NCI-H2029 (cell line): Measurements from ENCODE around the gene DOCK2.
"Not testable (repeated sequence)": the region's sequence is repeated elsewhere in the genome, so short reads cannot be mapped to it uniquely, and the experiment has no call there.

Source experiments
- DNase-seq: peaks from one replicate; lab custom pipeline; 2025; lab: John Stamatoyannopoulos, UW

The DOCK2 gene

GRCh38 chr5:169796731-169797130, 159.7 kb downstream of the DOCK2 start:
- no peak for DNase-seq

- DNase-seq, result no peak
Observed at GRCh38 chr5:169797577-169797976, 160.5 kb downstream of the DOCK2 start.

DNA sequence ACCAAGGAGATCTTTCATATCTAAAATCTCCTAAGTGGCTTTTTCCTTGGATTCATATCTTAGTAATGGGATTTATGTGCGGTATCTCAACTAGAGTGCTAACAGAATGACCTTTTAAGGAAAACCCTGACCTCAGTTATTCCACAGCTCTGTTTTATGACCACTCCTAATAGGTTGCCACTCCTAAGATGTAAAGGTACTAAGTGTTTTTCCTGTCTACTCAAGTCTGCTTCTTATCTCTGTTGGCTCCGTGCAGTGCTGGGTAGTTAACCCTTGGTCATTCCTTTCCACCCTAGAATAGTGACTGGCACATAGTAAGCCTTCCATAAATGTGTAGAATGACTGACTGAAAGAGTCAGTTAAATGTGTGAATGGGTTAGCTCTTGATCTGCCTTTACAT, 161.4 kb downstream of the DOCK2 start:
- no peak for DNase-seq

DNA sequence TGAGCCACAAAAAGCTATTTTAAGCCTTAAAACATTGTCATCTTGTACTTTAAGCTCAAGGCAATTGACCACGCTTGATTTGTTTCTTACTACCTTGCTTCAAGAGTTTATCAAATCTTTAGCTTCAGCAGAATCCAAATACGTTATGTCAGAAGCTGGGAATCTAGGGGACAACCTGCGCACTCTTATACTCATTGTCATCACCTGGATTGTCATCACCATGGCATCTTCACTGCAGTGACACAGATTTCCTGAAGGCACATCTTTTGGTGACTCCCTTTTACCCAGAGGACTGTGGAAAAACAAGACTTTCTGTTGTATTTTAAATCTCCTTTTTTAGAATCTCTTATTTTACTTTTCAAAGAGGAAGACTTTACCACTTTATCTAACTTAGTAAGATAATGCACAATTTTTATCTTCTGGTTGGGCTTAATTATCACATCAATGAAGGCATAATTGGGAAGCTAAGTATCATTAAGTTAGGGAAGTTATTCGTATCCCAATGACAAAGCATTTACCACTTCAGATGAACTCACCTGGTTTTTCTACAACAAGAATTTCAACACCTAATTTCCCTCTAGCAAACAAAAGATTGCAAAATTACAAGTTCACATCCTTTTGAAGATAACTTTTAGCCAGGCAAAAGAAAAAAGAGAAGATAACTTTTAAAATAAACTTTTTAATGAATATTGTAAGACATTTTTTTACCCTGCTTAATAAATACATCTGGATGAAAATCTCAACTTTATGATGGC, 162.0 kb downstream of the DOCK2 start:
- no peak for DNase-seq

DNA sequence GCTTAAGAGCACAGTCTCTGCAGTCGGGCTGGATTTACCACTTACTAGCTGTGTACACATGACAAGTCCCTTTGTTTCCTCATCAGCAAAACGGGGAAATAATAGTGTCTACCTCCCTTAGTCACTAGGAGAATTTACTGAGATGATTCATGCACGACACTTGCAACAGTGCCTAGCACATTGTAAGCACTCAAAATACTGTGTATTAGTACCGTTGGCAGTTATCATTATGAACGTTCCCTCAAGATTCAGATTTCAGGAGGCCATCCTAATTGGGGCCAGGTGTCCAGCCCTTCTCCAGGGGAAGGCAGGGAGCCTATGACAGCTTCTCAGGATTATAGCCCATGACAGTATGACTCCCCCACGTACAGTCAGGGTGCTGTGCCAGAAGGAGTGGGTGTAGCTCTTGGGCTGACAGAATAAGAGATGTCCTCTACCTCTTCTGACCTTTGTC, 164.3 kb downstream of the DOCK2 start:
- peak; percentile 7 for DNase-seq

DNA sequence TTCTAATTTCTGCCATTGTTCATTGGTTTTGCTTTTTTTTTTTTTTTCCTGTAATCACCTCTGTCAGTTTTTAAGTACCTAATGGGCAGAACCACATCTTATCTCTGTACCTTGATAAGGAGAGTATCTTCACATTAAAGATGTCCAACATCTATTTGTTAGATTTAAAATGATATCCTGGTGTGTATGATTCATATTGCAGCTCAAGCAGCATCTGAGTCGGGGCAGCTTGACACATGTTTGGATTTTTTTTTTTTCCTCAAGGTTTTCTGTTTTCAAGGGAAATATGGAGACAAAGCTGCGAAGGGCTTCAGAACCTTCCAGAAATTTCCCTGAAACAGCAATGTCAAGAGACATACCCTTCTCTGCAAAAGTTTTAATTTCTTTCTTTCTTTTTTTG, 164.7 kb downstream of the DOCK2 start:
- DNase-seq, result no peak

GRCh38 chr5:169803077-169803981, 166.3 kb downstream of the DOCK2 start:
- DNase-seq, result no peak

DNA sequence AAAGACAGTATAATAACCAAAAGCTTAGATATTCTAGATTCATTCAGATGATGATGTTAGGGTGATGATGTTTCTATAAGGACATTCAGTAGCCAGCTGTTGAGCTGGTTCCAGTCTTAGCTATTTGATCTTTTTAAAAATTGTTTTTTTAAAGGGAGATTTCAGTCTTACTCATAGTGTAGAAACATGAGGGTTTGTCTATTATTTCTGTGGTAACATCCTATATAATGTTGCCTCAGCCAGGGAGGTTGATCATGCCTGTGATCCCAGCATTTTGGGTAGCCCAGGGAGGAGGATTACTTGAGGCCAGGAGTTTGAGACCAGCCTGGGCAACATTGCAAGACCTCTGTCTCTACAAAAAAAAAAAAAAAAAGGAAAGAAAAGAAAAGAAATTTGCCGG, 167.8 kb downstream of the DOCK2 start:
- DNase-seq, result no peak

DNA sequence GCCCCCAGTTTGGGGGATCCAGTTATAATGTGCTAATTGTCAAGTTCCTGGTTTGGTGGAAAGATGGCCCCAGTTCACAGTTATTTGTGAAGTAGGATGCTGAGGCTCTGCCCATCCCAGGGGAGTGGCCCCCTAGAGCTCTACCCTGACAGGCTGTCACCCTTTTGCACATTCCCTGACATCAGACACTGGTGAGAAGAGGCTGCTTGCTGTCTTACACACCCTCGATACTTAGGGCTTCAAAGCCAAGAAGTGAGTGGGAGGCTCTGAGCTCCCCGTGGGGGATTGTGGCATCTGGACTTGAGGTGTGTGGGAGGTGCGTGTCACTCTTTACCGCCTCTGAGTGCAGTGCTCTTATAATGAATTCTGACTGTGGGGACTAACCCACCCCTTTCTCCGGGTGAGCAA, 168.5 kb downstream of the DOCK2 start:
- DNase-seq, result no peak

- DNase-seq, result no peak
Observed at GRCh38 chr5:169805937-169806700, 169.0 kb downstream of the DOCK2 start.

DNA sequence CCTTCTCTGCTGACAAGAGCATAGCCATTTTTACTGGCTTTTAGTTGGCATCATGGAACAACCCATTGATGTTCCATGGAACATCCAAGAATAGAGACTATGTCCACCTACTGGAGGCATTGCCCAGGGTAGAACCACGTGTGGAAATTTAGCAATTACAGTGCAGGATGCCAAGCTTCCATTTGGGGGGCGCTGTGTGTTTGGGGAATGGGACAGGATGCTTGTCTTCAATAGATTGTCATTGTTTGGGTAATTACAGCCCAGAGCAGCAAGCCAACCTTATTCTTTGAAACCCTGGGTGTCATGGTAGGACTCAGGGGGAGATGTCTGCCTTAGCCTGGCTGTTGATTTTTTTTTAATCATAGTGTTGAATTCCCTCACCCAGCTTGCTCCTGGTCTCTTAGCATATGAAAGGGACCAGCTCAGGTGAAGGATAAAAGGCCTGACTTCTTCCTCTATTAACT, 171.1 kb downstream of the DOCK2 start:
- no peak for DNase-seq

DNA sequence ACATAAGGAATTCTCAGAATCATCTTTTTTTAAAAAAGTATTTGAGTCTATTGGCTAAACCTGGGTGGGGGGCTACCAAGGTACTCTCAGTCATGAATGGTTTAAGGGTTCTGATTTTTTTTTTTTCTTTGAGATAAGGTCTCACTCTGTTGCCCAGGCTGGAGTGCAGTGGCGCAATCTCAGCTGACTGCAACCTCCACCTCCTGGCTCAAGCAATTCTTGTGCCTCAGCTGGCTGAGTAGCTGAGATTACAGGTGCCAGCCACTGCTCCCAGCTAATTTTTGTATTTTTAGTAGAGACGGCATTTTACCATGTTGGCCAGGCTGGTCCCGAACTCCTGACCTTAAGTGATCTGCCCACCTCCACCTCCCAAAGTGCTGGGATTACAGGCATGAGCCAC, 171.8 kb downstream of the DOCK2 start:
- DNase-seq, result not testable (repeated sequence)

DNA sequence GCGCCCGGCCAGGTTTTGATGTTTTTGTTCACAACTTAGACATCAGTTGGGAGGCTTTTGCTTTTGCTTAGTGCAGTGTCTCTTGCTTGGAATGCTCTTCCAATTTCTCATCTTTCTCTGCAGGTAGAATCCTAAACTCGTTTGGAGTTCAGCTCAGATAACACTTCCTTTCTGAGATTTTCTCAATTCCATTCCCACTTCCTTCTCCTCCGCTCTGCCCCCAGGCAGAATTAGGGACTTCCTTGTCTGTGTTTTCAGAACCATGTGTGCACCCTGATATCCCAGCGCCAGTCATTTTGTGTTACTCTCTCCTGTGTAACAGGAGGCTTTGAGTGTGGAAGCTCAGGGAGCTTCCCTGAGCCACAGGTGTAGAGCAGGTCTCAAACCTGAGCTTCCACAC, 172.2 kb downstream of the DOCK2 start:
- no peak for DNase-seq

GRCh38 chr5:169810524-169810923, 173.4 kb downstream of the DOCK2 start:
- no peak for DNase-seq

GRCh38 chr5:169811023-169811422, 173.9 kb downstream of the DOCK2 start:
- no peak for DNase-seq

DNA sequence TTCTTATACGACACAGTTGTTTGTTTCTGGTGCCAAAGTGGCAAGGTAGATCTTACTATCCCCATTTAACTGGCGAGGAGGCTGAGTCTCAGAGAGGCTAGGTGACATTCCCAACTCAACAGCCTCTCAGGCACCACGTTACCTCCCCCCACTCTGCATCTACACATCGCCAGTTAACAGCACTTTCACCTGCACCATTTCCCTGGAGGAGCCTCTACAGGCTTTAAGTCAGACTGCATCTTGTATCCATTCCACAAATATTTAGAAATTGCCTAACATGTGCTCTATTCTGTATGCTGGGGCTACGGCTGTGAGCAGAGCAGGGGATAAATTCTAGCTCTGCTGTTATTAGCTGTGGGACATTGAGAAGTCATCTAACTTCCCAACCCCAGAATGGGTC, 174.6 kb downstream of the DOCK2 start:
- no peak for DNase-seq

DNA sequence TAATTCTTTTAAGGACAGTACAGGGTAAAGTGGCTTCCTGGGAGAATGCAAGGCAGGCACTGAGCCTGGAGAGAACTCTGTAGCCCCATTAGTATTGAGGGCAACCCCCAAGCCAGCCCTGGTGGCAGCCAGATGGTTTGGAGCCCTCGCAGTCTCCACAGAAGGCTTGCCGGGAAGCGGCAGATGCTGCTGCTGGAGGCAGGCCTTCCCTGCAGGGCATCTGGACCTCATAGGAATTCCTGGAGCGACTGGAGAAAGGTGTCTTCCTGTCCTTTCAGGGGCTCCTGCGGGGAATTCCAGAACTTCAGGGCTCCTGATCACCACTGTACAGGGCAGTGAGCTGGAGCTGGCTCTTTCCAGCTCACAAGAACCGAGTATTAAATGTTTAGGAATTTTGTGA, 175.7 kb downstream of the DOCK2 start:
- no peak for DNase-seq

DNA sequence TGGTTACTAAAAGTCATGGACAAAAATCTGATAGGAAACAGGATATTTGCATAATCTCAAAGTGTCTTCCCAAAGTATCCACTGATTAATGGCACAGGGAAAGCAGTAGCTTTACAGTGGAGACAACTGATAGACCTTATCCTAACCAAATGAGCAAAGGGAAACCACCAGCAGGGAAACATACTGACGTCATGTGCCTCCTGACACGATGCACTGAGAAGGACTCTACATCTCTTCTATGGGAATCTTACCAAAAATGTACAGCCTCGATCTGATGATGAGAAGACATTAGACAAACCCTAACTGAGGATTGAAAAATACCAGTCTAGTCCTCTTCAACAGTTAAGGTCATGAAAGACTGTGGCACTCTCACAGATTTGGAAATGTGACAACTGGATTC, 177.0 kb downstream of the DOCK2 start:
- DNase-seq, result no peak

- DNase-seq, result no peak
Observed at GRCh38 chr5:169814522-169814921, 177.4 kb downstream of the DOCK2 start.

- no peak for DNase-seq
Observed at GRCh38 chr5:169817031-169817430, 180.0 kb downstream of the DOCK2 start.

DNA sequence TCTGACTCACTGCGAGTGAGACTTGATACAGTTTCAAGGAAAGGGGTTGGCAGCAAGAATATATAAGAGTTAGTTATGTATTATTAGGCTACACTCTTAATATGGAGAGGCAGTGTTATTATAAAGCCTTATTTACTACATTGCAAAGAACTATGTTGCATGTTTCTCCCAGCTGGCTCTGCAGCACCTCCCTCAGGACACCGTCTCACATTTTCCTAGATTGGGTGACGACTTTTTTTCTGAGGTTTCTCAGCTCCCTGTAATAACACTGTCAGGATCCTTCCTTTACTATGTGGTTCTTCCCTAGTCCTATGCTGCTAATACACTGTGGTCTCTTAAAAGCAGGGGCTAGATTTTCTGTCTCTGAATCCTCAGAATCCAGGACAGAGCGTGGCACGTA, 189.5 kb downstream of the DOCK2 start:
- DNase-seq, result no peak

GRCh38 chr5:169827769-169828168, 190.7 kb downstream of the DOCK2 start:
- DNase-seq, result no peak
